ENCODE measurements around the gene TMEM247.
"Not testable (repeated sequence)": the region's sequence is repeated elsewhere in the genome, so short reads cannot be mapped to it uniquely, and the experiment has no call there.

The TMEM247 gene

DNA sequence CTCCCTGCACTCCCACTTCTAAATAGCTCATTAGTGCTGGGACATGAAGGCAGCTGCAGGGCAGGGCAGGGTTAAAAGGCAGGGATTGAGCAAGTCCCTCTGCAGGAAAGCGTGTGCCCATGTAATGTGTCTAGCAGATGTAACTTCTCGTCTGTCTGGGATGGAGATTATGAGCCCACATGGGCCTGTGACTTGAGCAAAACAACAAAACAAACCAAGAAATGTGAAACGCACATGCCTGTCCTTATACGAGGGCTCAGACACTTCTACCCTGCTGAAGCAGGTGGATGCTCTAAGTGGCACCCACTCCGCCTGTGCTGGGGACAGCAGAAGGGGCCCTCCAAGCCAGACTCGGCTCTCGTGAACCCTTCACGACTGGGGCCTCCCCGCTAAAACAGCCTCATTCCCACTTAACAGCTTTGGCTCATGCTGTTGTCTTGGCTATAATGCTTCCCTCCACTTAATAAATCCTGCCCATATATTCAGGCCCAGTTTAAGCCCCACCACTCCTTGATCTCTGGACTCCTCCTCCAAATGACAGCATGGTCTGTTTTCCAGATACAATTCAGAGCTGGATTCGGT, 40.9 kb downstream of the TMEM247 start:
- in situ Hi-C loops (cut with HindIII; ENCODE audit: low sequenced_read_pairs), result no loop called here
- TF ChIP-seq, protein P1, sequence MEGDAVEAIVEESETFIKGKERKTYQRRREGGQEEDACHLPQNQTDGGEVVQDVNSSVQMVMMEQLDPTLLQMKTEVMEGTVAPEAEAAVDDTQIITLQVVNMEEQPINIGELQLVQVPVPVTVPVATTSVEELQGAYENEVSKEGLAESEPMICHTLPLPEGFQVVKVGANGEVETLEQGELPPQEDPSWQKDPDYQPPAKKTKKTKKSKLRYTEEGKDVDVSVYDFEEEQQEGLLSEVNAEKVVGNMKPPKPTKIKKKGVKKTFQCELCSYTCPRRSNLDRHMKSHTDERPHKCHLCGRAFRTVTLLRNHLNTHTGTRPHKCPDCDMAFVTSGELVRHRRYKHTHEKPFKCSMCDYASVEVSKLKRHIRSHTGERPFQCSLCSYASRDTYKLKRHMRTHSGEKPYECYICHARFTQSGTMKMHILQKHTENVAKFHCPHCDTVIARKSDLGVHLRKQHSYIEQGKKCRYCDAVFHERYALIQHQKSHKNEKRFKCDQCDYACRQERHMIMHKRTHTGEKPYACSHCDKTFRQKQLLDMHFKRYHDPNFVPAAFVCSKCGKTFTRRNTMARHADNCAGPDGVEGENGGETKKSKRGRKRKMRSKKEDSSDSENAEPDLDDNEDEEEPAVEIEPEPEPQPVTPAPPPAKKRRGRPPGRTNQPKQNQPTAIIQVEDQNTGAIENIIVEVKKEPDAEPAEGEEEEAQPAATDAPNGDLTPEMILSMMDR (IDR thresholded peaks at IDR 0.05; ENCODE audit: low read depth, low read length, missing control alignments), result no peak
- no peak for DNase-seq (ENCODE audit: low read depth)
- H3K4me3 ChIP-seq (ENCODE audit: low read depth, low read length), result no peak overlapping the region

DNA sequence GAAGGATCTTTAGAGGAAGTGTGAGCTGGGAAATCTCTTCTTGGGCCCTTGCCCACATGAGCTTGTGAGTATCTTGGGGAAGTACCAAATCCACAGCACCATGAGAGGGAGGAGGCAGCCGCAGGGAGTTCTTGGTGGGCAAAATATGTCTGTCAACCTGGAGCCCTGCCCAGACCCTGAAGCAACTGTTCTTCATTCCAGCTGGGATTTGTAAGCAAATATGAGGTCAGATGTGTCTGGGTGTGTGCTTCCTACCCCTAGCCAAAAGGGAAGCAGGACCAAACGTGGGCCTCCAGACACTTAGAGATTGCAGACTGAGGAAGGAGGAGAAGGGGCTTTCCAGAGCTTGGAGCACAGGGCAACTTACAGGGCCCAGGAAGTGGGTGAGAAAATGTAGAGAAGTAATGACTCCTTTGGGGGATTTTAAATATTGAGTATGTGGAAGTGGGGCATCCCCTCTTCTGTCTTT, 41.9 kb downstream of the TMEM247 start:
- DNase-seq (ENCODE audit: low read depth), result peak; percentile 22
- in situ Hi-C loops (cut with HindIII; ENCODE audit: low sequenced_read_pairs), result no loop called here
- TF ChIP-seq, protein P1 (IDR thresholded peaks at IDR 0.05; ENCODE audit: low read depth, low read length, missing control alignments), result no peak
- no peak overlapping the region for H3K4me3 ChIP-seq (ENCODE audit: low read depth, low read length)

GRCh38 chr2:46522385-46522784, 43.0 kb downstream of the TMEM247 start:
- DNase-seq (ENCODE audit: low read depth); H3K4me3 ChIP-seq (ENCODE audit: low read depth, low read length); in situ Hi-C loops (cut with HindIII; ENCODE audit: low sequenced_read_pairs): not testable (repeated sequence)

GRCh38 chr2:46525522-46526155, 46.3 kb downstream of the TMEM247 start:
- TF ChIP-seq, protein P1 (IDR thresholded peaks at IDR 0.05; ENCODE audit: low read depth, low read length, missing control alignments), result no peak
- no peak for DNase-seq (ENCODE audit: low read depth)
- no peak overlapping the region for H3K4me3 ChIP-seq (ENCODE audit: low read depth, low read length)
- in situ Hi-C loops (cut with HindIII; ENCODE audit: low sequenced_read_pairs), result no loop called here

DNA sequence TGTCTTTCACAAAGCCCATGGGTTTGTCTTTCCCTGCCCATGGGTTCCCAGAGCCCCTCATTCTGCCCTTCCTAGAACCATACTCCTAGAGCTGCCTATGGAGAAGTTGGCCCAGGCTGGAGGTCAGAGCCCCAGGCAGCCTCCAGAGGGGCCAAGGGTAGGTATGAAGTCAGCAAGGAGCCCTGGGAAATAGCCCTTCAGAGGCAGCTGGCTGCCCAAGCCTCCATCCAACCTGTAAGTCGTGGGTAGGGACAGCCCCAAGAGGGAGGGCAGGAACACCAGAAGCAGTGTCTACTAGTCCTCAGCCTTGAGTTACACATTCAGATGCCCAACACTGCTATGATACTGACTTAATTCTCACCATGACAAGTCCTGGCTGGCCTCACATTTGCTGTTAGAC, 49.5 kb downstream of the TMEM247 start:
- H3K4me3 ChIP-seq (ENCODE audit: low read depth, low read length), result no peak overlapping the region
- TF ChIP-seq, protein P1 (IDR thresholded peaks at IDR 0.05; ENCODE audit: low read depth, low read length, missing control alignments), result no peak
- DNase-seq (ENCODE audit: low read depth), result no peak
- in situ Hi-C loops (cut with HindIII; ENCODE audit: low sequenced_read_pairs), result no loop called here

GRCh38 chr2:46530639-46531038, 51.3 kb downstream of the TMEM247 start:
- H3K4me3 ChIP-seq (ENCODE audit: low read depth, low read length), result no peak overlapping the region
- in situ Hi-C loops (cut with HindIII; ENCODE audit: low sequenced_read_pairs), result no loop called here
- no peak for DNase-seq (ENCODE audit: low read depth)
- TF ChIP-seq, protein P1 (IDR thresholded peaks at IDR 0.05; ENCODE audit: low read depth, low read length, missing control alignments), result no peak

- H3K4me3 ChIP-seq (ENCODE audit: low read depth, low read length), result no peak overlapping the region
- DNase-seq (ENCODE audit: low read depth), result no peak
- TF ChIP-seq, protein P1 (IDR thresholded peaks at IDR 0.05; ENCODE audit: low read depth, low read length, missing control alignments), result no peak
- in situ Hi-C loops (cut with HindIII; ENCODE audit: low sequenced_read_pairs), result no loop called here
Measured at GRCh38 chr2:46531863-46532262, 52.5 kb downstream of the TMEM247 start.

Measured in astrocyte of the cerebellum (primary cell).